LNCAP (cell line): ENCODE measurements around the gene HFM1.

Source experiments
- TF ChIP-seq, protein P1 (sequence below): fragments of 450-650 bp; IDR thresholded peaks from 2 replicates; pipeline ENCODE4 v1.5.1; 2017; ENCODE audit warnings: mild to moderate bottlenecking

HFM1 gene

GRCh38 chr1:91386109-91386508 lies 18.5 kb downstream of the HFM1 start:
- TF ChIP-seq, protein P1, sequence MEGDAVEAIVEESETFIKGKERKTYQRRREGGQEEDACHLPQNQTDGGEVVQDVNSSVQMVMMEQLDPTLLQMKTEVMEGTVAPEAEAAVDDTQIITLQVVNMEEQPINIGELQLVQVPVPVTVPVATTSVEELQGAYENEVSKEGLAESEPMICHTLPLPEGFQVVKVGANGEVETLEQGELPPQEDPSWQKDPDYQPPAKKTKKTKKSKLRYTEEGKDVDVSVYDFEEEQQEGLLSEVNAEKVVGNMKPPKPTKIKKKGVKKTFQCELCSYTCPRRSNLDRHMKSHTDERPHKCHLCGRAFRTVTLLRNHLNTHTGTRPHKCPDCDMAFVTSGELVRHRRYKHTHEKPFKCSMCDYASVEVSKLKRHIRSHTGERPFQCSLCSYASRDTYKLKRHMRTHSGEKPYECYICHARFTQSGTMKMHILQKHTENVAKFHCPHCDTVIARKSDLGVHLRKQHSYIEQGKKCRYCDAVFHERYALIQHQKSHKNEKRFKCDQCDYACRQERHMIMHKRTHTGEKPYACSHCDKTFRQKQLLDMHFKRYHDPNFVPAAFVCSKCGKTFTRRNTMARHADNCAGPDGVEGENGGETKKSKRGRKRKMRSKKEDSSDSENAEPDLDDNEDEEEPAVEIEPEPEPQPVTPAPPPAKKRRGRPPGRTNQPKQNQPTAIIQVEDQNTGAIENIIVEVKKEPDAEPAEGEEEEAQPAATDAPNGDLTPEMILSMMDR: no peak

DNA sequence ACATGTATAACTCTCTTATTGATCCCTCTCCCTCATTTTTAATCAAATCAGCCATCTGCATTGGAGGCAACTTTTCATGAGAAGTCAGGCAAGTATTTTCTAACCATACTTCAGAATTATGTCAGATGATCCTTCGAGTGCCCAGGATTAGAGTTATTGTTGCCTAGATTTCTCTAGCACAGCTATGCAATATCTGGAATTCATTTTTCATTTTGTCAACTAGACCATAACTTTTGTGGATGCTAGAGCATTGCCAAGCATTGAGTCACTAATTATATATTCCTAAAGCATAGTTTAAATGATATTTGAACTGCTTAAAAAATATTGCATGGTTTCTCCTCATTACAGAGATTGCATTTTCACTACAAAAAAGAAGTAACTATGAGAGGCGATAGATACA lies 21.2 kb downstream of the HFM1 start:
- TF ChIP-seq, protein P1: no peak

DNA sequence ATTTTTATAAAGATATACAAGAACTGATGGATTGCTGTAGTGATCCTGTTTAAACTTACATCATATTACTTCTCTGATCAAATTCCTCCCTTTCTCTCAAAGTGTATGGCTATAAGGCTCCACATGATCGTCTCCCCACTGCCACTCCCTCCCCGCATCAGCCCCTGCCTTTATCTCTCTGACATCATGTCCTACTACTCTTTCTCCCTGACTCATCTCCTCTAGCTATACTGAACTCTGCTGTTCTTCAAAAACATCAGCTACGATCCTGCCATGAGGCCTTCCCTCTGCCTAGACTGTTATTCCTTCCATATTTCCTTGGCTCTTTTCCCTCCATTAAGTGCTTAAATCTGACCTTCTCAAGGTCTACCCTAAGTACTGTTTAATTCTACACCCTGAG lies 22.8 kb downstream of the HFM1 start:
- TF ChIP-seq, protein P1: no peak

- TF ChIP-seq, protein P1: no peak
Measured at GRCh38 chr1:91374086-91374485, 30.6 kb downstream of the HFM1 start.

GRCh38 chr1:91349524-91349923 lies 55.1 kb downstream of the HFM1 start:
- TF ChIP-seq, protein P1: no peak

GRCh38 chr1:91346824-91347223 lies 57.8 kb downstream of the HFM1 start:
- TF ChIP-seq, protein P1: no peak

GRCh38 chr1:91345395-91346005 lies 59.1 kb downstream of the HFM1 start:
- TF ChIP-seq, protein P1: no peak

GRCh38 chr1:91338501-91338900 lies 66.1 kb downstream of the HFM1 start:
- TF ChIP-seq, protein P1: no peak
